Smooth muscle cell (in vitro differentiated cells): ENCODE measurements around the gene LRMDA. TPM values are rescaled to one million over a fixed set of nuclear protein-coding genes. Genes with fewer than 3 reads are reported as not detected.

Experiments
- DNase-seq: peaks from one replicate; lab custom pipeline; 2025; ENCODE audit not compliant: unreplicated experiment; lab: John Stamatoyannopoulos, UW
- H2AFZ ChIP-seq: fragments of 200-600 bp; sonication (generic); 2 replicates; pipeline ENCODE4 v1.6.0; 2016; ENCODE audit warnings: antibody characterized with exemption, low read depth, mild to moderate bottlenecking
- H3F3A ChIP-seq: fragments of 200-600 bp; sonication (generic); 2 replicates; pipeline ENCODE4 v1.6.0; 2017; ENCODE audit warnings: antibody characterized with exemption, low read depth
- H3K27ac ChIP-seq: fragments of 200-600 bp; sonication (generic); 2 replicates; pipeline ENCODE4 v1.5.1; 2016; ENCODE audit warnings: low read depth, mild to moderate bottlenecking
- H3K27me3 ChIP-seq: fragments of 200-600 bp; sonication (generic); 2 replicates; pipeline ENCODE4 v1.6.1; 2016; ENCODE audit warnings: low read depth, mild to moderate bottlenecking
- H3K36me3 ChIP-seq: fragments of 200-600 bp; sonication (generic); 2 replicates; pipeline ENCODE4 v1.5.1; 2016; ENCODE audit warnings: low read depth
- H3K4me1 ChIP-seq: fragments of 200-600 bp; sonication (generic); 2 replicates; pipeline ENCODE4 v1.5.1; 2016; ENCODE audit warnings: low read depth
- H3K4me2 ChIP-seq: fragments of 200-600 bp; sonication (generic); 2 replicates; pipeline ENCODE4 v1.6.0; 2016; ENCODE audit warnings: mild to moderate bottlenecking
- H3K4me3 ChIP-seq: fragments of 200-600 bp; sonication (generic); 2 replicates; pipeline ENCODE4 v1.5.1; 2016; ENCODE audit warnings: mild to moderate bottlenecking
- H3K79me2 ChIP-seq: fragments of 200-600 bp; sonication (generic); 2 replicates; pipeline ENCODE4 v1.6.0; 2016; ENCODE audit warnings: low read depth, mild to moderate bottlenecking
- H3K9ac ChIP-seq: fragments of 200-600 bp; sonication (generic); 2 replicates; pipeline ENCODE4 v1.6.0; 2016; ENCODE audit warnings: low read depth
- H3K9me3 ChIP-seq: fragments of 200-600 bp; sonication (generic); replicated peaks from 2 replicates; pipeline ENCODE4 v1.5.1; 2016; ENCODE audit warnings: low read depth
- H4K20me1 ChIP-seq: fragments of 200-600 bp; sonication (generic); 2 replicates; pipeline ENCODE4 v1.6.0; 2016; ENCODE audit warnings: low read depth
- WGBS: methylation state at CpG from one replicate; pipeline ENCODE4 v1.1.7; 2016; ENCODE audit warnings: low lambda C conversion rate; 5-methylcytosine and 5-hydroxymethylcytosine counted together
- polyA plus RNA-seq: library from polyadenylated mRNA; unstranded; fragments of >200 nt; fragmentation: Nextera tagmentation; extraction: Ambion mirVana; gene quantifications from 2 replicates; pipeline ENCODE4 v1.2.1, GENCODE V29; 2016
- total RNA-seq: library from RNA; depleted of rRNA; stranded (reverse); fragments of >200 nt; gene quantifications from 2 replicates; pipeline ENCODE4 v1.2.3, GENCODE V29; 2014
- TF ChIP-seq, protein P1 (sequence below): fragments of 200-600 bp; sonication (generic); IDR thresholded peaks from 2 replicates; pipeline ENCODE4 v1.5.1; 2017; ENCODE audit warnings: borderline replicate concordance, mild to moderate bottlenecking, antibody characterized with exemption; ENCODE audit not compliant: insufficient read depth, poor library complexity, severe bottlenecking

Gene LRMDA
- total and polyA plus RNA-seq, 2 experiments from 2014 or later, result 1.5 to 1.6 TPM

DNA sequence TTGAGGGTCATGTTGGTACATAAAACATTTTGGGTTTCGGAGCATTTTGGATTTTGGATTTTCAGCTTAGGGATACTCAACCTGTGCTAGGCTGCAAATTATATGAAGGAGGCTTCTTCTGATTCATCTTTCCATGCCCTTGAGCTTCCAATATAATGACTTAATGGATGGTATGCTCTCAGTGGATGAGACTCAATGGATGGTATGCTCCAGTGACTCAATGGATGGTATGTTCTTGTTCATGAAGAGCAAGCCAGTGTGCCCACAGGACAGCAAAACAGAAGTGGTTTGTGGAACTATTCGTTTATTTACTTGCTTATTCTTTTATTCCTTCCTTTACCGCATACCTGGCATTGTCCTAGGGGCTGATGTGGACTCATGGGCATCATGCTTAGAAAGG lies 969.6 kb downstream of the LRMDA start:
- H3K4me1 ChIP-seq, result no peaks in the 10 kb centered on the region
- 91% methylated on average over 3 of the region's 3 CpGs for WGBS

DNA sequence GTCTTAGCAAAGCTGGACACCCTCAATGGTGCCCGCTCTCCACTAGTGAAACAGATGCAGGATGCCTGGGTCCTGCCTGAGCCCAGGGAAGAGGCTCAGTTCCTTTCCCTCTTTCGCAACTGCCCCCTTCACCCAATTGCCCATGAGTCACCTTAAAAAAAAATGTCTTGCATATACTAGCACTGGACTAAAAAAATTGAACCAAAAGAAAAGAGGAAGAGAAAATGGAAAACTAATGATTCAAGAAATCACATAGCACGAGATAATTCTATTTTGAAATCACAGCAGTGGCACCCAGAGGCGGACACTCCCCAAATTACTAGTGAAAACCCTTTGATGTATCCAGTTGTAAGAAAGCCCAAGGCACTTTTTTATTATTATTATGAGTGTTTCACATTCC lies 972.5 kb downstream of the LRMDA start:
- Histone ChIP-seq H4K20me1 (no peaks in the 10 kb centered on the region), H3K4me2 (no peak overlapping the region), H3K9ac (no peak overlapping the region), H3K4me1 (no peaks in the 10 kb centered on the region), H3F3A (no peaks in the 10 kb centered on the region), H3K9me3 (no peaks in the 10 kb centered on the region), H3K79me2 (no peaks in the 10 kb centered on the region), H3K36me3 (no peaks in the 10 kb centered on the region), H3K27ac (no peak overlapping the region), H3K27me3 (no peaks in the 10 kb centered on the region), H3K4me3 (no peak overlapping the region), H2AFZ (no peak overlapping the region)
- WGBS, result 94% methylated on average over 4 of the region's 4 CpGs
- TF ChIP-seq, protein P1, sequence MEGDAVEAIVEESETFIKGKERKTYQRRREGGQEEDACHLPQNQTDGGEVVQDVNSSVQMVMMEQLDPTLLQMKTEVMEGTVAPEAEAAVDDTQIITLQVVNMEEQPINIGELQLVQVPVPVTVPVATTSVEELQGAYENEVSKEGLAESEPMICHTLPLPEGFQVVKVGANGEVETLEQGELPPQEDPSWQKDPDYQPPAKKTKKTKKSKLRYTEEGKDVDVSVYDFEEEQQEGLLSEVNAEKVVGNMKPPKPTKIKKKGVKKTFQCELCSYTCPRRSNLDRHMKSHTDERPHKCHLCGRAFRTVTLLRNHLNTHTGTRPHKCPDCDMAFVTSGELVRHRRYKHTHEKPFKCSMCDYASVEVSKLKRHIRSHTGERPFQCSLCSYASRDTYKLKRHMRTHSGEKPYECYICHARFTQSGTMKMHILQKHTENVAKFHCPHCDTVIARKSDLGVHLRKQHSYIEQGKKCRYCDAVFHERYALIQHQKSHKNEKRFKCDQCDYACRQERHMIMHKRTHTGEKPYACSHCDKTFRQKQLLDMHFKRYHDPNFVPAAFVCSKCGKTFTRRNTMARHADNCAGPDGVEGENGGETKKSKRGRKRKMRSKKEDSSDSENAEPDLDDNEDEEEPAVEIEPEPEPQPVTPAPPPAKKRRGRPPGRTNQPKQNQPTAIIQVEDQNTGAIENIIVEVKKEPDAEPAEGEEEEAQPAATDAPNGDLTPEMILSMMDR, result no peak
- DNase-seq, result no peak

More for the DNA sequence above, 969.6 kb downstream of the LRMDA start:
- no peak overlapping the region for H2AFZ ChIP-seq
- H3K9ac ChIP-seq, result no peak overlapping the region
- H3K4me3 ChIP-seq, result no peak overlapping the region
- H3F3A ChIP-seq, result no peaks in the 10 kb centered on the region
- TF ChIP-seq, protein P1, result no peak
- H3K27me3 ChIP-seq, result no peaks in the 10 kb centered on the region
- H3K9me3 ChIP-seq, result no peaks in the 10 kb centered on the region
- no peaks in the 10 kb centered on the region for H4K20me1 ChIP-seq
- no peak overlapping the region for H3K4me2 ChIP-seq
- H3K27ac ChIP-seq, result no peak overlapping the region
- H3K36me3 ChIP-seq, result no peaks in the 10 kb centered on the region
- DNase-seq, result no peak
- no peaks in the 10 kb centered on the region for H3K79me2 ChIP-seq

DNA sequence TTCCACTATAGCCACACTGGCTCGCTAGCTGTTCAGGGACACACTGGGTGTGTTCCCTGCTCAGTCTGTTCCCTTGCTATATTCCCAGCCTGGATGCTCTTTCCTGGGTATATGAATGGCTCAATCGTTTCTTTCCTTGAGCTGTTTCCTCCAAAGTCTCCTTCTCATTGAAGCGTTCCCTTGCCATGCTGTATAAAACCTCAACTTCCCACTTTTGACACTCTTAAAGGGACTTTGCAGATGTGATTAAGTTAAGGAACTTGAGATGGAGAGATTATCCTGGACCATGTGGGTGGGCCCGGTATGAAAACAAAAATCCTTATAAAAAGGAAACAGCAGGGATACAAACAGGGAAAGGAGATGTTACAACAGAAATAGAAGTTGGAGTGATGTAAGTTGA lies 973.1 kb downstream of the LRMDA start:
- Histone ChIP-seq H3F3A (no peaks in the 10 kb centered on the region), H2AFZ (no peak overlapping the region), H3K9me3 (no peaks in the 10 kb centered on the region), H4K20me1 (no peaks in the 10 kb centered on the region), H3K27ac (no peak overlapping the region), H3K36me3 (no peaks in the 10 kb centered on the region), H3K4me1 (no peaks in the 10 kb centered on the region), H3K4me2 (no peak overlapping the region), H3K79me2 (no peaks in the 10 kb centered on the region), H3K9ac (no peak overlapping the region), H3K4me3 (no peak overlapping the region), H3K27me3 (no peaks in the 10 kb centered on the region)
- DNase-seq, result no peak
- WGBS, result 93% methylated on average over 4 of the region's 4 CpGs
- TF ChIP-seq, protein P1, result no peak

DNA sequence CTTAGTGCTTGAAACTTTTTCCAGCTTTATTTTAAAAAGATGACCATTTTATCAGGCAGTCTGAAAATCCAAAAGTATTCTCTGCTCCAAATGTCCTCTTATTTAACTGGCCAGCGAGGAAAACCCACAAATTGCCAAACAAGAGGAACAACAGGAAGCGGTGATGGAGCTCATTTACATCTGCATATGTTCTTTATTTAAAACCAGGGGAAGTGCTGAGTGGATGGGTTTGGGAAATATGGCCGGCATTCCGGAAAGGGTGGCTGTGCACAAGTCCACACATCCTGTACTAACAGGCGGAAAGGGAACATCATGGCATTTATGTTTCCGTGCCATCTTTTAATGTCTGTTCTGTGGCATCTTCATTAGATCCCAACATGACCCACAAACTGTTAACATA lies 974.5 kb downstream of the LRMDA start:
- TF ChIP-seq, protein P1, result no peak
- no peak overlapping the region for H3K9ac ChIP-seq
- no peak overlapping the region for H3K4me3 ChIP-seq
- H3F3A ChIP-seq, result no peaks in the 10 kb centered on the region
- WGBS, result 95% methylated on average over 6 of the region's 6 CpGs
- no peak overlapping the region for H2AFZ ChIP-seq
- H3K79me2 ChIP-seq, result no peaks in the 10 kb centered on the region
- no peaks in the 10 kb centered on the region for H3K9me3 ChIP-seq
- DNase-seq, result no peak
- H3K27ac ChIP-seq, result no peak overlapping the region
- no peaks in the 10 kb centered on the region for H3K4me1 ChIP-seq
- no peak overlapping the region for H3K4me2 ChIP-seq
- no peaks in the 10 kb centered on the region for H3K27me3 ChIP-seq
- H4K20me1 ChIP-seq, result no peaks in the 10 kb centered on the region
- no peaks in the 10 kb centered on the region for H3K36me3 ChIP-seq
